Activated naive CD4-positive, alpha-beta T cell treated with anti-CD3 and anti-CD28 coated beads for 36 hours (primary cell): ENCODE measurements around the gene ZNF474. TPM values are rescaled to one million over a fixed set of nuclear protein-coding genes. Genes with fewer than 3 reads are reported as not detected.
"Not testable (repeated sequence)": the region's sequence is repeated elsewhere in the genome, so short reads cannot be mapped to it uniquely, and the experiment has no call there.

Experiments used
- CTCF ChIA-PET: fragments of 350-600 bp; sonication (Branson Sonifier 250); formaldehyde crosslinking; loops from one replicate; lab custom pipeline; 2021; ENCODE audit warnings: antibody characterized with exemption; lab: Charles Lee
- DNase-seq: peaks from one replicate; pipeline ENCODE4 v3.0.0-alpha.2; 2020
- H3K27ac Mint-ChIP-seq: one replicate; pipeline ENCODE4 v1.8.0; 2021; ENCODE audit warnings: mild to moderate bottlenecking, mixed read lengths
- H3K27me3 Mint-ChIP-seq: one replicate; pipeline ENCODE4 v1.8.0; 2021; ENCODE audit warnings: low read depth, mixed read lengths
- H3K36me3 Mint-ChIP-seq: one replicate; pipeline ENCODE4 v1.8.0; 2021; ENCODE audit warnings: low read depth, mixed read lengths
- H3K4me1 Mint-ChIP-seq: one replicate; pipeline ENCODE4 v1.8.0; 2021; ENCODE audit warnings: low read depth, mixed read lengths
- H3K4me3 Mint-ChIP-seq: one replicate; pipeline ENCODE4 v1.8.0; 2021; ENCODE audit warnings: mild to moderate bottlenecking, moderate library complexity, mixed read lengths
- H3K9me3 Mint-ChIP-seq: one replicate; pipeline ENCODE4 v1.8.0; 2021; ENCODE audit warnings: mixed read lengths
- intact Hi-C: fragments of 100-400 bp; cut with micrococcal nuclease; formaldehyde crosslinking; loops from one replicate; pipeline ENCODE4 v1.15.1; 2023
- total RNA-seq, 2 experiments: library from RNA; stranded (reverse); gene quantifications; one replicate each; pipeline ENCODE4 v1.2.3, GENCODE V29; 2021

The ZNF474 gene
- not detected for total RNA-seq

DNA sequence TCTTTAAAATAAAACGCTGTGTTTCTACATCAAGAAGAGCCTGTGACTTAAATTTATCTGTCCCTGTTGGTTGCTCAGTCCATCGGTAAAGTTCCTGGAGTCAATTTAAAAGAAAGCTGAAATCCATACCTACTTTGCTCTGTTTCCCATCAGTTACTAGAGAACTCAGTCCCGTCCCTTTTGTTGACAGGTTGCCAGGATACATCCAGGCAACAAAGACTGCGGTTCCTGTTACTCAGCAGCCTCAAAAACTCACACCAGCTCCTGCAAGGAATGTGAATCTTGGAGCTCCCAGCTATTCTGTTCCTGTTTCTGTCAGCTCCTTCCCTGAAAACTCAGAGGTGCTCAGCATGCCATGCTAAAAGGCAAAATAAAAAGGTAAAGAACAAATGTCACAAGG is at the start of gene ZNF474:
Gene ZNF474 (plus strand): TSS at position 241 of the 400 bp plus-strand sequence. CDS start 22,445 bp downstream, outside the sequence.
- no peak for DNase-seq
- no peaks in the 10 kb centered on the region for H3K36me3 Mint-ChIP-seq
- H3K4me1 Mint-ChIP-seq: no peaks in the 10 kb centered on the region
- intact Hi-C loops: no loop called here
- no peaks in the 10 kb centered on the region for H3K27me3 Mint-ChIP-seq
- CTCF ChIA-PET: no interaction called here
- H3K4me3 Mint-ChIP-seq: no peak within 1 kb of the TSS
- no peak within 1 kb of the TSS for H3K27ac Mint-ChIP-seq
- H3K9me3 Mint-ChIP-seq: no peaks in the 10 kb centered on the region

DNA sequence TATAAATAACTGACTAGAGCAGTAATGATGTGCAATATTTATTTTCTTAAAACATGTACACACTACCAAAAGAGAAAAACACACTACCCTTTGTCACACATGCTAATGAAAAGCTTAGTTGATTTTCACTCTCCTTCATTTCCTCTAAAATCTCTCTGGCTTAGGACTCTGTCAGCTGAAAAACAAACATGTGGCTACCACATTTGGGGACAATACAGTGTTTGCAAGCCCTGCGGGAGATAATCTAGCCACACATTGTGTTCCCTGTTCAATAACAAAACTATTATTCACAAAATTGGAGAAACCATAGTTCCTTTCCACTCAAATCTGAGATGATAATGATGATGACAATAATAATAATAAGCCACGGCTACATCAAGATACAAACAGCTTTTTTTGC is 47.8 kb upstream of the ZNF474 start:
- H3K9me3 Mint-ChIP-seq: no peaks in the 10 kb centered on the region
- H3K4me3 Mint-ChIP-seq: no peak overlapping the region
- intact Hi-C loops: no loop called here
- H3K27ac Mint-ChIP-seq: no peak overlapping the region
- H3K36me3 Mint-ChIP-seq: no peaks in the 10 kb centered on the region
- peaks cover 12% of the 10 kb centered on the region for H3K4me1 Mint-ChIP-seq
- peaks cover 40% of the 10 kb centered on the region for H3K27me3 Mint-ChIP-seq
- CTCF ChIA-PET: interaction anchor here (1.0 to 1.5 kb wide), 3 partner anchors 11 to 19 kb away, joined by 3 read pairs; no protein-coding TSS in a partner anchor
- DNase-seq: no peak

DNA sequence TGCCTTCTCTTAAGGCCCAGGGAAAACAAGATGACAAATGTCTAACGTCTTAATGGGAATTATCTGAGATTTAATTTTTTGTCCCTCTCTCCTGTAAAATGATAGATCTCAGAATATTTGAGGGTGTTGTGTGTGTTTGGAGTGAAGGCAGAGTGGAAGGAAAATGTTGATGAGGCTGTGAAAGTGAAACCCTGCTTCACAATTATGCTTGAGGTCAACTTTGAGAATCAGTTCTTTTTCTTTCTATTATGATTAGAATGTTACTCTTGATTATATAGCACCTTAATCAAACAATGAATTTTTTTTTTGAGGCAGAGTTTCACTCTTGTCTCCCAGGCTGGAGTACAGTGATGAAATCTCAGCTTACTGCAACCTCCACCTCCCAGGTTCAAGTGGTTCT is 45.8 kb upstream of the ZNF474 start:
- H3K4me3 Mint-ChIP-seq: no peak overlapping the region
- no peaks in the 10 kb centered on the region for H3K36me3 Mint-ChIP-seq
- no peaks in the 10 kb centered on the region for H3K9me3 Mint-ChIP-seq
- H3K4me1 Mint-ChIP-seq: no peaks in the 10 kb centered on the region
- CTCF ChIA-PET: no interaction called here
- peaks cover 27% of the 10 kb centered on the region for H3K27me3 Mint-ChIP-seq
- intact Hi-C loops: no loop called here
- DNase-seq: no peak
- H3K27ac Mint-ChIP-seq: no peak overlapping the region

DNA sequence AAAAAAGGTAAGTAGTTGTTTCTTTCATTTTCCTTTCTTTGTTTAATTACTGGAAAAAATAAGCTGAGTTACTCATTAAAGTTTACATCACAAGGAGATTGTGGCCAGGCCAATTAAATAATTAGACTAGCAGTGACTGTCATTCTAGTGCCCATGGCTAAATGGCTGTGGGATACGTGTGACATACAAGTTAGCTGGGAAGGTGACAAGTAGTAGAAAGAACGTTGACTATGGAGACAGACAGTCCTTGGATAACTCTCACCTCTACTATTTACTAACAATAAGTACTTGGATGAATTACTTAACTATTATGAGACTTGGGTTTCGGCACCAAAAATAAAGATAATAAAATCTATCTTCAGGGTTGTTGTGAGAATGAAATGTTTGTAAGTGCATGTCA is 44.3 kb upstream of the ZNF474 start:
- Mint-ChIP-seq H3K27me3 (peaks cover 19% of the 10 kb centered on the region), H3K4me1 (no peaks in the 10 kb centered on the region), H3K9me3 (no peaks in the 10 kb centered on the region), H3K4me3 (no peak overlapping the region), H3K36me3 (no peaks in the 10 kb centered on the region), H3K27ac (no peak overlapping the region)
- CTCF ChIA-PET: interaction anchor here (1.2 to 1.5 kb wide), 2 partner anchors 10 to 17 kb away, joined by 3 read pairs; no protein-coding TSS in a partner anchor
- DNase-seq: no peak
- intact Hi-C loops: no loop called here

DNA sequence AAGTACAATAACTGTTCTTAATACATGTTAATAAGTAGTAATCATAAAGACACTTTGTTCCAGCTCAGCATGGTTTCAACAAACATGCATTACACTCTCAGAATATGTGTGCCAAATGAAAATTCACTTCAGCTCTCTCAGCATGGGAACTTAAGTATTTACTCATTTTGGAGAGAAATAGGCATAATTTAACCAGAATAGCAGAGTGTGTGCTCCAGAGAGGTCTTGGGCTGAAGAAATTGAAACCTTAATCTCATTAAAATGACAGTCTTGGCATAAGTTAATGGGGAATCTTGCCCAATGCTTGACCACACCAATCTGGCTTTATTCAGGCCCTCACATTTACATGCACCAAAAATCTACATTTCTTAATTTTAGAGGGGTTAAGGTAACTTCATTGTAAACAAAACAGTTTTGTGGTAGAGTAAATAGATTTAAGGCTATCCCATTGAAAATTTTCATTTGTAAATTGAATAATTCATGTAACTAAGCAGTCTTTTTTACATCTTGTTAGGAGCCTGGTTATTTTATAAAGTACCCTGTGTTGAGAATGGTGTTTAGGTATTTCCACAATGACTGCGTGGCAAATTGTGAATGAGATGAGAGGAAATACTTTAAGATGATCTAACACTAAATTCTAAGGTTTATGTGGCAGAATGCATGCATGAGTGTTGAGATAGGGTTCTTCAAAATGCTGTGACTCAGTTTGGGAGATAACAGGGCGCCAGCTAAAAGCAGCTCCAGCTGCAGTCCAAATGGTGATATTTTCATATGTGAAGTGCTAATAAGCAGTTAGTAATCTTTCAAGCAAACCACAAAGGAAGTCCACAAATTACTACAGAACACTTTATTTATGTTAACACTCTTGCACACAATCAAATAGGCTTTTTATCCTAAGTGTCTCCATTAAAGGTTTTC is 40.0 kb upstream of the ZNF474 start:
- no peak for DNase-seq
- Mint-ChIP-seq H3K27me3 (peaks cover 12% of the 10 kb centered on the region), H3K4me3 (no peak overlapping the region), H3K27ac (no peak overlapping the region), H3K9me3 (no peaks in the 10 kb centered on the region), H3K36me3 (no peaks in the 10 kb centered on the region), H3K4me1 (no peaks in the 10 kb centered on the region)
- intact Hi-C loops: no loop called here
- CTCF ChIA-PET: no interaction called here

DNA sequence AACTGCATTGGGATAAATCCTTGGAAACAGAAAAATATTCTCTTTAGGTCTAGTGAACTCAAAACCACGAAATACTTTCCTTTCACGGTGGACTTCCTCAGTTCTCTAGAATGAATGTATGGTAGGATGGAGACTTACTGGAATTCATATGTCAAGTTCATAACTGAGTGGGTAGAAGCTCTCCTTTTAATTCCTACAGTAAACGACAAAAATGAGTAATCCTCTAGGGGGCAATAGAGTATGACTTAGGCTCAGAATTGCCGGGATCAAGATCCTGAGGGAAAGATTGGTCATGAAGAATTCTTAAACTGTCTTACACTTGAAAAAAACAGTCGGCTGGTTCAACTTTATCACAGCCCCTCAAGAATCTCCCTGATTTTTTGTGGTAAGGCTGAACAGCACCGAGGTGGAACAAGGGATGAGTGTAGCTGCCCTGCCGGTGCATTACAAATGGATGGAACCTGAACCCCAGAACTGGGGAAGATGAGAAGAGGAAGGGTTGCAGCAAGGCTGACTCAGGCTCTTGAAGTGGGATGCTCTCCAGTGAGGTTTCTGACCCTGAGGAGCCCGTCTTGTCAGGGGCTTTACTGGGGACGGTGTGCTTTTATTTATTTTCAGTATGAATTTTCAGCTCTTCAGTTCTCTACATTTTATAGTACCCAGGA is 37.3 kb upstream of the ZNF474 start:
- no peaks in the 10 kb centered on the region for H3K9me3 Mint-ChIP-seq
- H3K36me3 Mint-ChIP-seq: no peaks in the 10 kb centered on the region
- intact Hi-C loops: no loop called here
- no peaks in the 10 kb centered on the region for H3K4me1 Mint-ChIP-seq
- no peak for DNase-seq
- H3K27ac Mint-ChIP-seq: no peak overlapping the region
- CTCF ChIA-PET: interaction anchor here (0.7 kb wide), 1 partner anchor 104 kb away, joined by 3 read pairs; no protein-coding TSS in a partner anchor
- H3K27me3 Mint-ChIP-seq: peaks cover 7% of the 10 kb centered on the region
- H3K4me3 Mint-ChIP-seq: no peak overlapping the region

DNA sequence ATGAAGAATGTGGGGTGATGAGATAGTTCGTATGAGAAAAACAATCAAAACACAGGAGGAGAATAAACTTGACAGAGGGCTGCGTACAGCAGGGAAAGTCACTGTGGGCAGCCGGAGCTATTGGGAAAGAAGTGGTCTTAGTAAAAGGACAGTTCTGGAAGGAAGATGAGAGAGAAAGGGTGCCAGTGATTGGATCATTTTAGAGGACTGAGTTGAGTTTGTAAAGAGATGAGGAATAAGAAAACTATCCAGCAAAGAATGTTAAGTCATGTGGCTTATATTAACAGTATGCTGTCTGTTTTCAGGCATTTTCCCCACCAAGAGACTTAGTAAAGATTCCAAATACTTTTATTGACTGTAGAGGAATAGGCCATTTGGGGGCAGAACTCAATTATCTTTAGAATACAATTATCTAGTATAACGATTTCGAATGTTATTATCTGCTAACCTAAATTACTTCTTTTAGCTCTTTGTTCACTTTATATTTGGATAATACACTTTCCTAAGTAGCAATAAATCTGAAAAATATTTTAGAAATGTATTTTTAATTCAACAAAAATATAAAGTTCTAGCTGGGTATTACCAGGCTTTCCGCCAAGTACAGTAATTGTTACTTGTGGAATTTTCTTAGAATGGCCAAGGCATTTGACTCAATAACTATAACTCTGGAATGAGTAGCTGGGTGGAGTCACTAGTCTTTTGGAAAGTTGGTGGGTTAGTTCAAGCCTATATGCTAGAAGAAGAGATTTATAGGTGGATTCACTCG is 35.7 kb upstream of the ZNF474 start:
- DNase-seq: no peak
- intact Hi-C loops: no loop called here
- CTCF ChIA-PET: no interaction called here
- H3K4me3 Mint-ChIP-seq: no peak overlapping the region
- no peaks in the 10 kb centered on the region for H3K9me3 Mint-ChIP-seq
- H3K36me3 Mint-ChIP-seq: no peaks in the 10 kb centered on the region
- no peak overlapping the region for H3K27ac Mint-ChIP-seq
- no peaks in the 10 kb centered on the region for H3K4me1 Mint-ChIP-seq
- H3K27me3 Mint-ChIP-seq: peaks cover 3% of the 10 kb centered on the region

DNA sequence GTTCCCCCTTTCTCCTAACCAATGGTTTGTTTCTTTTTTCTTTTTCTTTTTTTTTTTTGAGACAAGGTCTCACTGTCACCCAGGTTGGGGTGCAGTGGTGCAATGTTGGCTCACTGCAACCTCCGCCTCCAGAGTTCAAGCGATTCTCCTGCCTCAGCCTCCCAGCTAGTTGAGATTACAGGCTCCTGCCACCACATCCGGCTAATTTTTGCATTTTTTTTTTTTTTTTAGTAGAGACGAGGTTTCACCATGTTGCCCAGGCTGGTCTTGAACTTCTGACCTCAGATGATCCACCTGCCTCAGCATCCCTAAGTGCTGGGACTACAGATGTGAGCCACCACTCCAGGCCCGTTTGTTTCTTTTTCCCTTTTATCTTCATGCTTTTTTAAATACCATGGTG is 35.1 kb upstream of the ZNF474 start:
- H3K27me3 Mint-ChIP-seq, H3K27ac Mint-ChIP-seq, CTCF ChIA-PET: not testable (repeated sequence)

DNA sequence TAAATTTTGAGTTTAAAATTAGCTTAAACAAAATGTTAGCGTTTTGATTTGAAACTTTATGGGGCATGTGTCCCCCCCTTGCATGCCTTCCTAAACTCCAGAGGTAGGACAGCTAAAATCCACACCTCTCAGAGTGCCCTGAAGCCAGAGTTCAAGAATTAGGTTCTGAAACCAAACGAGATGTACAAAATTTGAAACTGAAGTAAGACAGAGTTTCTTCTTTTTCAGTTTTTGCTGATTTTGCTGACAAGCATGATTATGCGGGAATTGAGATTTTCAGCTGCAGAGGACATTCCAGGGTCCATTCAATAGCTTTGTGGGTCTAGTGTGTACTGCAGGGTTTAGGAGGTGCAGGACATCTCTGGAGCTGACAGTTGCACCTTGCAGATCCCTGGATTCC is 34.2 kb upstream of the ZNF474 start:
- no peaks in the 10 kb centered on the region for H3K27me3 Mint-ChIP-seq
- H3K9me3 Mint-ChIP-seq: no peaks in the 10 kb centered on the region
- no peak for DNase-seq
- no peaks in the 10 kb centered on the region for H3K4me1 Mint-ChIP-seq
- no peak overlapping the region for H3K4me3 Mint-ChIP-seq
- CTCF ChIA-PET: interaction anchor here (0.9 kb wide), 1 partner anchor 10 kb away, joined by 3 read pairs; no protein-coding TSS in a partner anchor
- H3K27ac Mint-ChIP-seq: no peak overlapping the region
- no peaks in the 10 kb centered on the region for H3K36me3 Mint-ChIP-seq
- intact Hi-C loops: no loop called here

More for the DNA sequence above, 35.1 kb upstream of the ZNF474 start:
- DNase-seq, H3K36me3 Mint-ChIP-seq, H3K4me1 Mint-ChIP-seq, H3K9me3 Mint-ChIP-seq, H3K4me3 Mint-ChIP-seq, intact Hi-C loops: not testable (repeated sequence)

DNA sequence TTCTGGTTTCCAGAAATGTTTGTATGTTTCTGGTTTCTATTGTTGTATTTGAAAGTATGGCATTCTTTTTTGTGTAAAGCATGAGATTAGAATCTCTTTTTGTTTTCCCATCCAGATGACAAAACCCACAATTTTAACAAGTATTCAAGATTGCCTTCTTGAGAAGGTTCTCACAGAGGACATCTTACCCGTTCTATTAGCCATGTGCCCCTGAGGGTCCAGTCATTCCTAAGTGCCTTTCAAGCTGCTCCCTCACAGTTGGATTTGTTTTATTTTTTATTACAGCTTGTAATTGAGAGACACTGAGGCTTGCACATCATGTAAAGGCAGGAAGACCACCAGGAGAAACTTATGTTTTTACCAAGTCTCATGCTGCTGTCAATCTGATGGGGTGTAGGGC is 32.0 kb upstream of the ZNF474 start:
- H3K36me3 Mint-ChIP-seq: no peaks in the 10 kb centered on the region
- no peaks in the 10 kb centered on the region for H3K9me3 Mint-ChIP-seq
- CTCF ChIA-PET: no interaction called here
- intact Hi-C loops: no loop called here
- DNase-seq: no peak
- no peaks in the 10 kb centered on the region for H3K27me3 Mint-ChIP-seq
- no peak overlapping the region for H3K27ac Mint-ChIP-seq
- H3K4me3 Mint-ChIP-seq: no peak overlapping the region
- no peaks in the 10 kb centered on the region for H3K4me1 Mint-ChIP-seq

DNA sequence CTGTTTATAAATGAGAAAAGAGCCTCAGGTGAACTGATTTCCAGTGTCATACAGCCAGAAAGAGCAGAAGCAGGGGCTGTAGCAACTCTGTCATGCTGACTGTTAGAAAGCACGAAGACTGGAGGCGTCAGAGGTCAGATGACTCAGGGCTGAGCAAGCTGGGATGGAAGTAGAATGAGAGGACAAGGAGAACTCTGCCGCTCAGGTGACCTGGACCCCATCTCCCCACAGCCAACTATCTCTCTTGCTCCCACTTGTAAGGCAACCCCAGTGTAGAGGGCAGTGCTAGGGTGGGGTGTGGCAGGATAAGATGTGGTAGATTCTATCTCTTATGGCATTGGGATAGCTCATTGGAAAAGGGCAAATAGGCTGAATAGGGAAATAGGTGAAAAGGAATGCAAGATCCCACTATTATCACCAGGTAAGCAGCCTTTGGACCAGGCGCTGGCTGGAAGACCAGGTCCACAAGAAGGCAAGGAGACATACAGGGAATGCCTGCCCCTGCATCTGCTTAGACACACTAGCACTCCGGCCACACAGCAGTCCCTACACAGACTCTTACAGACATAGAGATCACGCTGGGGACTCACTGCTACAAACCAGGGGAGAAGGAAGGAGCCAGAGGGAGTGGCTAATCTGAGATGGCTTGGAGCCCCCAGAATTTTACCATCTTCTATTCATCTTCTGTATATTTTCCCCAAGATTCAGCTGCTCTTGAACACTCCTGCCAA is 30.1 kb upstream of the ZNF474 start:
- Mint-ChIP-seq H3K27me3 (no peaks in the 10 kb centered on the region), H3K4me1 (no peaks in the 10 kb centered on the region), H3K9me3 (no peaks in the 10 kb centered on the region), H3K27ac (no peak overlapping the region), H3K36me3 (no peaks in the 10 kb centered on the region), H3K4me3 (no peak overlapping the region)
- intact Hi-C loops: no loop called here
- no peak for DNase-seq
- CTCF ChIA-PET: interaction anchor here (0.6 kb wide), 1 partner anchor 9 kb away, joined by 3 read pairs; no protein-coding TSS in a partner anchor
